Measurements from ENCODE around the gene MICB.
"Not testable (repeated sequence)": the region's sequence is repeated elsewhere in the genome, so short reads cannot be mapped to it uniquely, and the experiment has no call there.

DNA sequence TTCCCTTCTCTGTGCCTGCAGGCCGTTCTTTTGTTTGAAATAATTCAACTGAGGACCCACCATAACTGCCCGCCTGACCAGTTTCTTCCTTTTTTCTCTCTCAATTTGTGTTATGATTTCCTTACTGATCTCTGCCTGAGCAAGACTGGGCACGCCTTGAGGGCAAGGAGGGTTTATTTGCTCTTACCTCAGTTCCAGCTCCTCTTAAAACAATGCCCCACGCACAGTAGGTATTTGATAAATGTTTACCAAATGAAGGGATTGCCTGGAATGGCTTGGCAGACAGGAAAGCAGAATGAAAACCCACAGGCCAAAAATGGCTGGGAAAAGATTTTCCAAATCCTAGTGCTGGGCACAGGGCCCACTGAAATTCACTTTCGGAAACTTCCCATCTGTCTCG is 10.3 kb upstream of the MICB start:
- TF ChIP-seq, protein P1, sequence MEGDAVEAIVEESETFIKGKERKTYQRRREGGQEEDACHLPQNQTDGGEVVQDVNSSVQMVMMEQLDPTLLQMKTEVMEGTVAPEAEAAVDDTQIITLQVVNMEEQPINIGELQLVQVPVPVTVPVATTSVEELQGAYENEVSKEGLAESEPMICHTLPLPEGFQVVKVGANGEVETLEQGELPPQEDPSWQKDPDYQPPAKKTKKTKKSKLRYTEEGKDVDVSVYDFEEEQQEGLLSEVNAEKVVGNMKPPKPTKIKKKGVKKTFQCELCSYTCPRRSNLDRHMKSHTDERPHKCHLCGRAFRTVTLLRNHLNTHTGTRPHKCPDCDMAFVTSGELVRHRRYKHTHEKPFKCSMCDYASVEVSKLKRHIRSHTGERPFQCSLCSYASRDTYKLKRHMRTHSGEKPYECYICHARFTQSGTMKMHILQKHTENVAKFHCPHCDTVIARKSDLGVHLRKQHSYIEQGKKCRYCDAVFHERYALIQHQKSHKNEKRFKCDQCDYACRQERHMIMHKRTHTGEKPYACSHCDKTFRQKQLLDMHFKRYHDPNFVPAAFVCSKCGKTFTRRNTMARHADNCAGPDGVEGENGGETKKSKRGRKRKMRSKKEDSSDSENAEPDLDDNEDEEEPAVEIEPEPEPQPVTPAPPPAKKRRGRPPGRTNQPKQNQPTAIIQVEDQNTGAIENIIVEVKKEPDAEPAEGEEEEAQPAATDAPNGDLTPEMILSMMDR (IDR thresholded peaks at IDR 0.05): not testable (repeated sequence)
- not testable (repeated sequence) for TF ChIP-seq POLR2A (IDR thresholded peaks at IDR 0.05)
